Heart left ventricle (tissue), 16 donors: Measurements from ENCODE around the gene CFAP57. TPM values are rescaled to one million over a fixed set of nuclear protein-coding genes. Genes with fewer than 3 reads are reported as not detected.
A peak's percentile ranks its signal among the peaks of the same experiment; 100 is the strongest.

Experiments used
- ATAC-seq, 4 donors: fragments of 200-7000 bp; cut with Tn5 transposase; one replicate each; pipeline ENCODE4 v1.9.1; 2020 to 2022; ENCODE audit warnings: moderate library complexity in 4 of 4, mild to moderate bottlenecking in 3 of 4, moderate number of reproducible peaks in 1 of 4
- DNase-seq, 5 donors: peaks; one replicate each; pipeline ENCODE4 v3.0.0-alpha.2; 2020
- H3K27ac ChIP-seq, 12 donors: fragments of 200-600 bp; sonication (generic) in 4 of 12; one replicate each; pipeline versions ENCODE4 v1.5.0 to v1.8.0; 2016 to 2022; ENCODE audit warnings: mild to moderate bottlenecking in 2 of 12
- H3K27me3 ChIP-seq, 9 donors: fragments of 200-600 bp; sonication (generic) in 2 of 9; one replicate each; pipeline versions ENCODE4 v1.5.1 to v1.8.0; 2016 to 2022; ENCODE audit warnings: mild to moderate bottlenecking in 3 of 9
- H3K36me3 ChIP-seq, 9 donors: fragments of 200-600 bp; sonication (generic) in 2 of 9; one replicate each; pipeline versions ENCODE4 v1.5.0 to v1.8.0; 2018 to 2022; ENCODE audit warnings: mild to moderate bottlenecking in 2 of 9
- H3K4me1 ChIP-seq, 12 donors: fragments of 200-600 bp; sonication (generic) in 4 of 12; one replicate each; pipeline versions ENCODE4 v1.5.0 to v1.8.0; 2016 to 2022; ENCODE audit warnings: mild to moderate bottlenecking in 3 of 12
- H3K4me3 ChIP-seq, 12 donors: fragments of 200-600 bp; sonication (generic) in 4 of 12; one replicate each; pipeline versions ENCODE4 v1.5.0 to v1.8.0; 2017 to 2022; ENCODE audit warnings: mild to moderate bottlenecking in 9 of 12, moderate library complexity in 4 of 12
- H3K9me3 ChIP-seq, 12 donors: fragments of 200-600 bp; sonication (generic) in 4 of 12; one replicate each; pipeline versions ENCODE4 v1.5.0 to v1.8.0; 2016 to 2022; ENCODE audit warnings: mild to moderate bottlenecking in 1 of 12
- POLR2A ChIP-seq, 2 donors: fragments of 450-650 bp; IDR thresholded peaks; one replicate each; pipeline ENCODE4 v1.6.1; 2017; ENCODE audit warnings: antibody characterized with exemption in 2 of 2, mild to moderate bottlenecking in 2 of 2, moderate library complexity in 2 of 2
- WGBS, 4 donors: extraction: QIAGEN DNeasy Blood & Tissue Kit in 2 of 4; methylation state at CpG; one replicate each; pipeline versions ENCODE4 v1.1.5 to v1.1.7; 2013 to 2018; 5-methylcytosine and 5-hydroxymethylcytosine counted together
- intact Hi-C, 10 donors: fragments of 100-400 bp; cut with DNase I; formaldehyde crosslinking; loops; one replicate each; pipeline versions ENCODE4 v1.11.1 to v1.14.2; 2022
- polyA plus RNA-seq, 2 donors: library from polyadenylated mRNA; stranded (reverse); fragments of 200-250 nt; gene quantifications; one replicate each; pipeline ENCODE4 v1.2.3, GENCODE V29; 2013
- total RNA-seq, 9 donors: library from RNA; depleted of rRNA in 2 of 9; stranded (reverse); fragments of >200 nt in 2 of 9; fragmentation: NEBNext Ultra II Directional in 3 of 9; extraction: Animal tissue kit (Norgen Biotek cat#: 25700) in 3 of 9; gene quantifications; one replicate each; pipeline versions ENCODE4 v1.1.0 to v1.2.4, GENCODE V29; 2016 to 2023
- TF ChIP-seq, protein P1 (sequence below), 12 donors: fragments of 200-600 bp; sonication (generic) in 4 of 12; IDR thresholded peaks; one replicate each; pipeline versions ENCODE4 v1.5.0 to v1.8.0; 2018 to 2022; ENCODE audit warnings: antibody characterized with exemption in 12 of 12, mild to moderate bottlenecking in 5 of 12
- donor health status: ischemic (EF 13 %, LVEDD 7.1; RV severe dilation, severe dysfunction).
- donor health status: healthy with polysubstance abuse.
- donor health status: DM: no; HTN: yes; CAD: no.
- donor health status: DM: no; HTN: no; CAD: no.
- donor health status: ischemic (EF 25% LVEDD 6.9; RV normal size, moderate dysfunction).
- donor health status: ischemic (EF 25% LVEDD 5.7; RV mildly dilated, moderate dysfunction).
- donor health status: healthy.
- donor health status: DM: yes; HTN: yes; CAD: no.
- donor health status: ischemic (EF 35%, LVEDD 5.7; RV mildly dilated, moderate dysfunction).
- donor health status: nonischemic (EF 11% LVEDD 7.7; RV severe dilation, severe dysfunction).
- donor health status: DM: yes; HTN: yes; CAD: no.
- donor health status: PGD.
- donor health status: ischemic (EF 29% LVEDD 5.4; RV normal size, mild dysfunction).
- donor health status: nonischemic (EF 23%, LVEDD 6.1; RV moderate dilation, normal function).

CFAP57 gene
- total and polyA plus RNA-seq, 11 donors: 0.07 to 0.34 (median 0.13) TPM; not detected in 5

DNA sequence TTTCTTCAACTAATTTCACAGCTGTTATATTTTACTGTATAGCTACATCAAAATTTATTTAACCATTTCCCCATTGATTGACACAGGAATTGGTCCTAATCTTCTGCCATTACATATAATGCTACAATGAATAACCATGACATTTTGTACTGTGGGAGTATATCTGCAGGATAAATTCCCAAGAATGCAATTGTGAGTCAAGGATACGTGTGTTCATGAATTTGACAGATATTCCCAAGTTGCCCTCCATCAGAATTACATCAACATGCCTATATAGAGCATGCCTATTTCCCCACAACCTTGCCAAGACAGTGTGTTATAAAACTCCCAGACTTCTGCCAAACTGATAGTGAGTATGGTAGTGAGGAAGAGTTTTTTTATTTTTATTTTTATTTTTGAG is 125.9 kb downstream of the CFAP57 start:
- WGBS, 4 donors: 70 to 88% (median 75%) methylated on average over 1 of the region's 1 CpG
- Histone ChIP-seq H3K9me3 (no peaks in the 10 kb centered on the region), H3K27ac (no peak overlapping the region), H3K4me3 (no peak overlapping the region), H3K27me3 (no peaks in the 10 kb centered on the region), H3K36me3 (no peaks in the 10 kb centered on the region), H3K4me1 (peaks cover 4 to 64% (median 39%) of the 10 kb centered on the region in 12 donors)
- DNase-seq: no peak
- intact Hi-C loops: no loop called here
- no peak for ATAC-seq
- no peak for TF ChIP-seq POLR2A (IDR thresholded peaks at IDR 0.05)
- TF ChIP-seq, protein P1, sequence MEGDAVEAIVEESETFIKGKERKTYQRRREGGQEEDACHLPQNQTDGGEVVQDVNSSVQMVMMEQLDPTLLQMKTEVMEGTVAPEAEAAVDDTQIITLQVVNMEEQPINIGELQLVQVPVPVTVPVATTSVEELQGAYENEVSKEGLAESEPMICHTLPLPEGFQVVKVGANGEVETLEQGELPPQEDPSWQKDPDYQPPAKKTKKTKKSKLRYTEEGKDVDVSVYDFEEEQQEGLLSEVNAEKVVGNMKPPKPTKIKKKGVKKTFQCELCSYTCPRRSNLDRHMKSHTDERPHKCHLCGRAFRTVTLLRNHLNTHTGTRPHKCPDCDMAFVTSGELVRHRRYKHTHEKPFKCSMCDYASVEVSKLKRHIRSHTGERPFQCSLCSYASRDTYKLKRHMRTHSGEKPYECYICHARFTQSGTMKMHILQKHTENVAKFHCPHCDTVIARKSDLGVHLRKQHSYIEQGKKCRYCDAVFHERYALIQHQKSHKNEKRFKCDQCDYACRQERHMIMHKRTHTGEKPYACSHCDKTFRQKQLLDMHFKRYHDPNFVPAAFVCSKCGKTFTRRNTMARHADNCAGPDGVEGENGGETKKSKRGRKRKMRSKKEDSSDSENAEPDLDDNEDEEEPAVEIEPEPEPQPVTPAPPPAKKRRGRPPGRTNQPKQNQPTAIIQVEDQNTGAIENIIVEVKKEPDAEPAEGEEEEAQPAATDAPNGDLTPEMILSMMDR (IDR thresholded peaks at IDR 0.05): no peak

DNA sequence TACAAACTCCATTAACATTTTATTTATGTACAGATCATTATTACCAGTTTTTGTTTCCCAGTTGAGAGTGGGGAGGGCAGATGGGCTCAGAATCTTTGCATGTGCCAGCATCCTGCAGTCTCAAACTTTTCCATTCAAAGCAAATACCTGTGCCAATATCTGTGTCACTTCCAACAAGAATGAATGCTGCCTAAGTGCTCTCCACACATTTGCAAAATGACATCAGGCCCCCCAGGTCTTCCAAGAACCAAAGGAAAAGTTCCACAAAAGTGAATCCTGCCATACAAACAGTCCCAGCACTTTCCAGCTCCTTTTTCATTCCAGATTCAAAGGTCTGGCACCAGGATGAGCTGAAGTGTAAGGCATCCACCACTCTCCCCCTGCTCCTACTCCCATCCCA is 127.0 kb downstream of the CFAP57 start:
- intact Hi-C loops: no loop called here
- Histone ChIP-seq H3K4me3 (no peak overlapping the region), H3K27me3 (no peaks in the 10 kb centered on the region), H3K27ac (peak overlapping the region in 10 of 12 donors; percentile 53 to 93 (median 79)), H3K36me3 (no peaks in the 10 kb centered on the region), H3K4me1 (peaks cover 4 to 64% (median 43%) of the 10 kb centered on the region in 12 donors), H3K9me3 (no peaks in the 10 kb centered on the region)
- ATAC-seq (no peak), DNase-seq (no peak)
- TF ChIP-seq, protein P1 (IDR thresholded peaks at IDR 0.05): no peak
- TF ChIP-seq POLR2A (IDR thresholded peaks at IDR 0.05): no peak

DNA sequence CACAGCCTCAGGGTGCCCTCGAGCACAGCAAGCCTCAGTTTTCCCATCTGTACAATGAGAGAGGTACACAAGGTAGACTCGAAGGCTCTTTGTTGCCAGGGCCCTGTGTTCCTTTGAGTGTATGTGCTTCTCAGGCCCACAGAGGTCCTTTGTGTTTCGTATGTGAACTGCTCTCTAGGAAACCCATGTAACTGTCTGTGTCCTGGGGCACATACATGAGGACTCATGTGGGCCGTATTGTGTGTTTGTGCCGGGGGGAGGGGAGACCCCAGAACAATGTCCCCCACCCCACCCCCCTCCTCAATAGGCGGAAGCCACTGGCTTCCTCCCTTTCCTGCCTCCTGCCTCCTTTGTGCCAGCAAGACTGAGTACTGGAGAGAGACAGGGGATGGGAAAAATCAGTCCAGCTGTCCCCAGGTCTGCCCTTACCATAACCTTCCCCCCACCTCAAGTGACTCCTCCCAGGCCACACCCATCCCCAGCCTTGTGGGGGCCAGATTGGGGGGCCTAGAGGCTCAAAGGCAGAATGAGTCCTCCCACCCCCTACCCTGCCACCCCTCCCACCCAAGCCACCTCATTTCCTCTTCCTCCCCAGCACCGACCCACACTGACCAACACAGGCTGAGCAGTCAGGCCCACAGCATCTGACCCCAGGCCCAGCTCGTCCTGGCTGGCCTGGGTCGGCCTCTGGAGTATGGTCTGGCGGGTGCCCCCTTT is 128.4 kb downstream of the CFAP57 start, which contains the start of gene TIE1:
TIE1 (plus strand) TSS at position 605 of the 717 bp plus-strand sequence; CDS start at position 695, 90 bp downstream.
- Histone ChIP-seq H3K36me3 (peaks cover 0 to 6% (median 0%) of the 10 kb centered on the region in 9 donors), H3K9me3 (no peaks in the 10 kb centered on the region), H3K27me3 (no peaks in the 10 kb centered on the region), H3K4me1 (peaks cover 0 to 54% (median 37%) of the 10 kb centered on the region in 12 donors), H3K4me3 (peak within 1 kb of the TSS; percentile 27 to 66 (median 52)), H3K27ac (peak within 1 kb of the TSS; percentile 66 to 93 (median 80))
- intact Hi-C loops: loop anchor here in 4 of 10 donors (5.0 kb wide), 5 partner anchors 42 to 67 kb away; partner anchors contain the start of gene ELOVL1 (in 1 of the 4)
- DNase-seq: peak in 4 of 5 donors; percentile 46 to 76 (median 72)
- TF ChIP-seq, protein P1 (IDR thresholded peaks at IDR 0.05): no peak
- peak in 1 of 2 donors; percentile 57 for TF ChIP-seq POLR2A (IDR thresholded peaks at IDR 0.05)
- WGBS, 4 donors: 54 to 63% (median 61%) methylated on average over 9 to 10 of the region's 10 CpGs
- peak; percentile 60 to 89 (median 68) for ATAC-seq

DNA sequence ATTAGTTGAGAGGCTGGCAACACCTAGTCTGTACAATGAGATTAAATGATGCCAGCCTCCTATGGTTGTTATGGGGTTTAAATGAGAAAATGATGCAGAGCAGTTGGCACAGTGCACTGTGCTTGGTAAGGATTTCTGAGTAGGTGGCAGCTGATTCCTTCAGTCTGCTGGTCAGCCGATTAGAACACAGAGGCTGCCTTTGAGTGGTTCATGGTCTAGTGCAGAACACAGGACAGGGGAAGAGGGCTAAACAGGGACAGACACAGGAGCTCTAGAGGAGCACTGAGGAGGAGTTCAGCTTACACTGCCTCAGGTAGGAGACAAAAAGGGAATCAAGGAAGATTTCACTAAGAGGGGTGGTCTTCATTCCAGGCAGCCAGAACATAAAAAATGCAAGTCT is 130.1 kb downstream of the CFAP57 start:
- Histone ChIP-seq H3K36me3 (peaks cover 0 to 17% (median 3%) of the 10 kb centered on the region in 9 donors), H3K9me3 (no peaks in the 10 kb centered on the region), H3K4me1 (peaks cover 0 to 50% (median 28%) of the 10 kb centered on the region in 12 donors), H3K4me3 (peak overlapping the region; percentile 27 to 66 (median 52)), H3K27ac (peak overlapping the region in 11 of 12 donors; percentile 37 to 93 (median 79)), H3K27me3 (no peaks in the 10 kb centered on the region)
- 30 to 50% (median 42%) methylated on average over 1 of the region's 1 CpG for WGBS, 4 donors
- no peak for TF ChIP-seq POLR2A (IDR thresholded peaks at IDR 0.05)
- TF ChIP-seq, protein P1 (IDR thresholded peaks at IDR 0.05): no peak
- peak in 2 of 4 donors; percentile 40 to 41 for ATAC-seq
- peak in 1 of 5 donors; percentile 8 for DNase-seq
- intact Hi-C loops: loop anchor here in 5 of 10 donors (2.0 to 5.0 kb wide), 6 partner anchors 40 to 65 kb away; partner anchors contain the start of gene ELOVL1 (in 1 of the 5)
